Umbilical cord (tissue), 2 donors: ENCODE measurements around the gene DAAM1. TPM values are rescaled to one million over a fixed set of nuclear protein-coding genes. Genes with fewer than 3 reads are reported as not detected.
A peak's percentile ranks its signal among the peaks of the same experiment; 100 is the strongest.

ENCODE experiments used
- DNase-seq: peaks from one replicate; pipeline ENCODE4 v3.0.0-alpha.2; 2015; ENCODE audit warnings: low spot score
- total RNA-seq: library from RNA; depleted of rRNA; stranded (reverse); fragments of >200 nt; gene quantifications from one replicate; pipeline ENCODE4 v1.2.3, GENCODE V29; 2014; ENCODE audit warnings: low replicate concordance; ENCODE audit not compliant: insufficient read depth

The DAAM1 gene
- total RNA-seq, 1 donor from 2014 or later = 77.3 TPM

GRCh38 chr14:59187802-59188460 lies 536 bp upstream of the DAAM1 start:
- no peak for DNase-seq

GRCh38 chr14:59189091-59189785 lies 771 bp downstream of the DAAM1 start:
- peak; percentile 52 for DNase-seq

DNA sequence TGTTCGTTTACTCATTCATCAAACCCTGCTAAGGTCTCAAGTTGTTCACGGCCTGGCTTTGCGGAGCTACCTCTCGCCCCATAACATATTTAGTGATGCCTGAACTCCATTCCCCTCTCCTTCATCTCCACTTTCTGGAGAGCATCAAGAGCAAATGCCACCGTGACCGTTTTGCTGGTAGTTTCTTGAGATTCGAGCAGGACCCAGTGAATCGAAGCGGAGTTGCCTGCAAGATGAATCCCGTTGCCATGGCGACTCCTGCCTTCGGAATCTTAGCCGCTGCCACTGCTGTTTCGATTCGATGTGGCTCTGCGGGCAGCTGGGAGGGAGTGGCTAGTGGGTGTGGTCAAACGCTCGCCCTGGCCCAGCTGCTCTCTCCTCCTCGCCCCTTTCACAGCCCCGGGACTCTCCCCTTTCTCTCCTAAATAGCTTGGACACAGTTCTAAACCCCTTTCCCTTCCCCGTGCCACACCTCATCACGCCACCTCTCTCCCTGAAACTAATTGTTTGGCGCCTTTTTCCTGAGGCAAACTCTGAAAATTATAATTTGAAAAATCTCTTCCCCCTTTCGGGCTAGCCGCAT lies 1.4 kb downstream of the DAAM1 start:
- peak; percentile 73 for DNase-seq

GRCh38 chr14:59190372-59190771 lies 1.9 kb downstream of the DAAM1 start:
- DNase-seq = no peak

DNA sequence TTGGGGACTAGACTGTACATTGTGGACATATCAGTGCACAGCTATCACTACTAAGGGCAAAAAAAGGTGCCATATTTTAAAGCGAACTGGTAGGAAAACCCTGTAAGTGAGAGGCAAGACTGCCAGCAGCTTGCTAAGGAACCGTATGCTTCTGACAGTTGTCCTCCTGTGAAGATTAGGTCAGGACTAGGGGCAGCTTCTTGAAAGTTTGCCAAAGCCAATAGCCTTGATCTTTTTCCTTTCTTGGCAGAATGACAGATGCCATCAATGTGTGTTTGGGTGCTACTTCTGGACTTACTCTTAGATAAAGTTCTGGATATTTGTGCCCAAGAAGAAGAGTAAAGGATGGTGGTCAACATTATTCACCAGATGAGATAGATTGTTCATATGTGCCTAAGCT lies 7.4 kb downstream of the DAAM1 start:
- no peak for DNase-seq

GRCh38 chr14:59197695-59198262 lies 9.3 kb downstream of the DAAM1 start:
- DNase-seq = no peak

DNA sequence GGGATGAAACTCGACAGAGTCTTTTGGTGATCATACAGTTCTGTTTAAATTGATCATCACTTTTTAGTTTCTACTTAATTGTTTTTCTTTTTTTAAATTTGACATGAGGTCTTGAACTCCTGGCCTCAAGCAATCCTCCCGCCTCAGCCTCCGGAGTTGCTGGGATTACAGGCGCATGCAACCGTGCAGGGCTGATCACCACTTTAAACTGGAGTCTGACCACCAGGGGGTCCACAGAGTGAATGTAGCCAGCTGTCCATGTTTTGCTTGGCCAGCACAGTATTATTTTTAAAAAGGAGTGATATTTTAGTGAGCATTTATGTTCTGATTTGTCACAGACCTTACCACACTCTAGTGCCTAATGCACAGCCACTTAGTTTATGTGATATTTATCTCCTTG lies 10.7 kb downstream of the DAAM1 start:
- DNase-seq = no peak

- DNase-seq = no peak
These were observed 11.1 kb downstream of the DAAM1 start for GRCh38 chr14:59199614-59200013.

GRCh38 chr14:59200195-59200594 lies 11.7 kb downstream of the DAAM1 start:
- no peak for DNase-seq

GRCh38 chr14:59202031-59202430 lies 13.6 kb downstream of the DAAM1 start:
- DNase-seq = no peak

- DNase-seq = no peak
These were observed 15.8 kb downstream of the DAAM1 start for GRCh38 chr14:59204305-59204704.

- no peak for DNase-seq
These were observed 18.4 kb downstream of the DAAM1 start for GRCh38 chr14:59206892-59207291.

DNA sequence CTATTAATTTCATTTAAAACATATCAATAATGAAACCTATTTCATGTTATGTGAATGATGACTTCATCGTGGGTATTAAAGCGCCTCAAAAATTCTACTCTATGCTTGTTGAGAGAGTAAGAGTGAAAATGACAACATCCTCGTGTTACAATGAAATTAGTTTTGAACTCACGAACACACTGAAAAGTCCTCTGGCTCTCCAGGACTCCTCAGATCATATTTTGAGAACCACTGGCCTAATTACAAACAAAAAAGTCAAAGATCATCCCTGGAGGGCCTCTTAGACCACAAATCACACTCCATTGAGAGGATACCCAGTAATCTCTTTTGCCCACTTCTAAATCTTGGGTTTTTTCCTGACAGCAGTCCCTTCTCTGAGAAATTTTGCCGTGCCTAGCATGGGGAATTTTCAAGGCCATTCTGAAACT lies 19.1 kb downstream of the DAAM1 start:
- no peak for DNase-seq

DNA sequence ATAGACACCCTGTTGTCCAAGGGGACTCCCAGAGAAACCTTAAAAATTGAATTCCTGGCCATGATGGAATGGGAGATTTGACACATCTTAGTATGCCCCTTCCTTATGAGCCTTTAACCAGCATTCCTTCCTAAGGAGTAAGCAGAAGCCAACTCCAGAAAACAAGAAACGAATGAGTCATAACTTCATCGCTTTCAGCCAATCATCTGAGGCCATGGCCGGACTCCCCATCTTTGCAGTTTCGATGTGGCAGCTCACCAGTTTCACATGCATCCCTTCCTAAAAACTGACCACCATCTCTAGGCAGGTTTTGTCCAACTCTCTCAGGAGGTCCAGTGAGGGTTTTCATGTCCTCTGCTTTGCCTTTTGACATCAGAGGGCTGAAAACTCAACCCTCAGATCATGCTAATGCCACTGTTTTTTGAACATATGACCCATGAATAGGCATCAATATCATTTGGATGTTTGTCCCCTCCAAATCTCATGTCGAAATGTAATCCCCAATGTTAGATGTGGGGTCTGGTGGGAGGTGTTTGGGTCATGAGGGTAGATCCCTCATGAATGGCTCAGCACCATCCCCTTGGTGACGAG lies 19.9 kb downstream of the DAAM1 start:
- DNase-seq = no peak

DNA sequence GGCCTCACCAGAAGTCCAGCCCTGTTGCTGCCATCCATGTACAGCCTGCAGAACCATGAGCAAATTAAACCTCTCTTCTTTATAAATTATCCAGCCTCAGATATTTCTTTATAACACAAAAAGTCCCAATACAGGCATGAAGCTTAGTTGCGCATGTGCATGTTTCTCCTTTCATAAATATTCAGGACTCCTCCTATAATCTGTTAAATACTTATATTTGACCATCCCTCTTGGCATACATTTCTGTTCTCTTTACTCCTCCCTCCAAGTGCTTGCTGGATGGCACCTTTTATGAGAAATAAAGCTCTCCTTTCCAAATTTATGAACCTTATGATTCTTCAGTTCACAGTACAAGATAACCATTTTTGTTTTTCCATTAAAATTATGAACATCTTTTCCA lies 20.5 kb downstream of the DAAM1 start:
- DNase-seq = no peak

DNA sequence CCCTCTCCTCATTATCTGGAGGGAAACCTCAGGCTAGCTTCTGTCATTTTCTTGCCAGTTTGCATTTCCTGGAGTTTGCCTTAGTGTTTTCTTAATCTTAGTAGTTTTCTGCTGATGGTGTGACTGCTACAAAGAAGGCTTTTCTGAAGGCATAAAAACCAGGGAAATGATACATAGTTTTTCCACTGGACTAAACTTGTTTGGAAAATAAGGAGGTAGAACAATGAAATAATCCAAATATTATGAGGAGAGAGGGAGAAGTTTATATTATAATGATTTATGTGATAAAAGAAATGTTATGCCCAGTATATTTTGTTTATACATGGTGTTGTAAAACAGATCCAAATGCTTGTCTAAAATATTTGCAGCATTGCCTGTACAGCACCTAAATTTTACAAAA lies 22.2 kb downstream of the DAAM1 start:
- DNase-seq = no peak

GRCh38 chr14:59213368-59214315 lies 25.2 kb downstream of the DAAM1 start:
- DNase-seq = no peak

DNA sequence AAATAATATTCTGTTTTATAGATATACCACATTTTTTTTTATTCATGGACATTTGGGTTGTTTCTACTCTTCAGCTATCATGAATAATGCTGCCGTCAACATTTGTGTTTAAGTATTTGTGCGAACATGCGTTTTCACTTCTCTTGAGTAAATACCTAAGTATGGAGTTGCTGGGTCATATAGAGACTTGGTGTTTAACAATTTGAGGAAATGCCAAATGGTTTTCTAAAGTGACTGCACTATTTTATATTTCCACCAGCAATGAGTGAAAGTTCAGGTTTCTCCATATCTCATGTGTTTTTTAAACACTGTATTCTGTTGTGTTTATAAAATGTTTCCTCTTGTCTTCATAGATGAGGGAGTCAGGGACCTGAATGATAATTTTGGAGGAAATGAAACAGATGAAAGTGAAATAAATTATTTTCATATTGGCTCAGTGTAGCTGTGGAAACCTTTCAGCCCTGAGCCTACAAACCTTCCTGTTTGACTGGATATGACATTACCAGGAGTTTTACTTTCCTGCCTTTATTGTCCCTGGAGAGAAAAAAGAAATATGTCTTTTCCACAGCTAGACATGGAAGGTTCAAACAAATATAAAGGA lies 26.3 kb downstream of the DAAM1 start:
- no peak for DNase-seq

DNA sequence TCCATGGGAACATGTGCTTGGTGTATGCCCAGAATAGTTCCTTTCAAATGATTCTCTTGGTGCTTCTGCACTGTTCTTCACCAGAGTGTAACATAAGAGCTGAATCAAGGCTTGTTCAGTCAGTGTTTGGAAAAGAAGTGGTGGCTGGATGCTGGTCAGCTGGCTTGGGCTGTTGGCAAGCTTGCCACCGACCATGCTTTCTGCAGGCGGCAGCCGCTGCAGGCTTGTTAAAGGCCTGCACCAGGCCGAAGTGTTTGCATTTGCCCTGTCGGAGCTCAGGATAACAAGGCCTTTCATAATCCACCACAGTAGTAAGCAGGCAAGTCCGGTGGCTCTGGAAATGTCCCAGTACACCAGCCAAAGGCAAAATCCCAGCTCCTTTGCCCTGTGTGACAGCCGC lies 26.9 kb downstream of the DAAM1 start:
- no peak for DNase-seq

- no peak for DNase-seq
These were observed 27.3 kb downstream of the DAAM1 start for GRCh38 chr14:59215757-59216156.

DNA sequence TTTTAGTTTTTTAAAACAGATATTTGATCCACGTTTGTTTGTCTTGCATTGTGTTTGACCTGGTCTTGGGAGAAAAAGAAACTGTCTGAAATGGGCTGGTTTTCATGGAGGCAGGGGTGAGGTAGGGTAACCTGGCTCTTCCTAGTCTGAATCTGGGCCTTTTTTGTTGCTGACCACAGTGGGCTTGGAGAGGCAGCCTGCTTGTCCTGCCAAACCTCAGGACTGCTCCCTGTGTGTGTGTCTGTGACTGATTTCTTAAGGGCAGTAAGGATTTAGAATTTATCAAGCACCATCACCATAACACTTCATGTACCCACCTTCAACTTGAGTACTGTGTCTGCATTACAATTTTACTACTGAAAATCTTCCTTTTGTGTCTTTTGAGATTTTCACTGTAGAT lies 28.5 kb downstream of the DAAM1 start:
- no peak for DNase-seq
